ENCODE data around the gene CPLX4. TPM values are rescaled to one million over a fixed set of nuclear protein-coding genes. Genes with fewer than 3 reads are reported as not detected.
A peak's percentile ranks its signal among the peaks of the same experiment; 100 is the strongest.

Gene CPLX4
- total RNA-seq, 5 donors from 2014 or later (not counting 1 experiment from before 2014, with no cell fraction given): not detected

GRCh38 chr18:59275406-59275949 lies 43.0 kb downstream of the CPLX4 start:
- Histone ChIP-seq H3K4me3 (ENCODE audit: control insufficient read depth in 1 of 2, extremely low read depth in 1 of 2, low read length in 1 of 2) (no peak overlapping the region), H3K27ac (ENCODE audit: low read length) (no peak overlapping the region), H3K4me1 (ENCODE audit: control insufficient read depth in 1 of 2, extremely low read depth in 1 of 2, insufficient read depth in 2 of 2, low read length in 2 of 2) (peaks cover 0 to 17% of the 10 kb centered on the region in 2 experiments), H3K27me3 (replicated peaks in 1 of 2; ENCODE audit: control insufficient read depth in 2 of 2, extremely low read depth in 1 of 2, insufficient read depth in 2 of 2, low read length in 1 of 2) (peaks cover 28 to 63% of the 10 kb centered on the region in 2 experiments), H3K9me3 (no peaks in the 10 kb centered on the region), H3K36me3 (ENCODE audit: control insufficient read depth in 2 of 2, extremely low read depth in 1 of 2, insufficient read depth in 1 of 2, low read length in 1 of 2) (no peaks in the 10 kb centered on the region)
- ATAC-seq (replicated peaks in 1 of 4) (no peak), DNase-seq (no peak)
- H3K36me3 Mint-ChIP-seq: no peaks in the 10 kb centered on the region
- peaks cover 67 to 73% of the 10 kb centered on the region in 2 donors for H3K27me3 Mint-ChIP-seq
- no peak overlapping the region for H3K4me3 Mint-ChIP-seq
- no peaks in the 10 kb centered on the region for H3K9me3 Mint-ChIP-seq
- H3K4me1 Mint-ChIP-seq: peaks cover 7 to 14% (median 12%) of the 10 kb centered on the region in 3 donors
- CTCF ChIA-PET: interaction anchor here in 1 of 2 donors (1.3 kb wide), 1 partner anchor 127 kb away, joined by 3 read pairs; no protein-coding TSS in a partner anchor
- WGBS (ENCODE audit: insufficient coverage): no CpG with 5 or more reads among the region's 6 CpGs
- POLR2A ChIA-PET: no interaction called here
- H3K27ac Mint-ChIP-seq: no peak overlapping the region

- no peak overlapping the region for H3K4me3 ChIP-seq (ENCODE audit: control insufficient read depth in 1 of 2, extremely low read depth in 1 of 2, low read length in 1 of 2)
- POLR2A ChIA-PET: no interaction called here
- H3K27ac ChIP-seq (ENCODE audit: low read length): no peak overlapping the region
- H3K27me3 ChIP-seq (replicated peaks in 1 of 2; ENCODE audit: control insufficient read depth in 2 of 2, extremely low read depth in 1 of 2, insufficient read depth in 2 of 2, low read length in 1 of 2): peaks cover 36 to 58% of the 10 kb centered on the region in 2 experiments
- ATAC-seq (replicated peaks in 1 of 4) (no peak), DNase-seq (no peak)
- peaks cover 0 to 18% of the 10 kb centered on the region in 2 experiments for H3K4me1 ChIP-seq (ENCODE audit: control insufficient read depth in 1 of 2, extremely low read depth in 1 of 2, insufficient read depth in 2 of 2, low read length in 2 of 2)
- no peak overlapping the region for H3K27ac Mint-ChIP-seq
- 19% methylated on average over 10 of the region's 18 CpGs for WGBS (ENCODE audit: insufficient coverage)
- no peaks in the 10 kb centered on the region for H3K9me3 Mint-ChIP-seq
- peaks cover 69 to 75% of the 10 kb centered on the region in 2 donors for H3K27me3 Mint-ChIP-seq
- CTCF ChIA-PET: interaction anchor here in 1 of 2 donors (1.3 kb wide), 1 partner anchor 128 kb away, joined by 3 read pairs; no protein-coding TSS in a partner anchor
- H3K4me1 Mint-ChIP-seq: peaks cover 12 to 19% (median 16%) of the 10 kb centered on the region in 3 donors
- H3K4me3 Mint-ChIP-seq: peak overlapping the region in 1 of 3 donors; percentile 73
- H3K9me3 ChIP-seq: no peaks in the 10 kb centered on the region
- H3K36me3 ChIP-seq (ENCODE audit: control insufficient read depth in 2 of 2, extremely low read depth in 1 of 2, insufficient read depth in 1 of 2, low read length in 1 of 2): no peaks in the 10 kb centered on the region
- H3K36me3 Mint-ChIP-seq: no peaks in the 10 kb centered on the region
Observed at GRCh38 chr18:59274533-59274928, 43.9 kb downstream of the CPLX4 start.

GRCh38 chr18:59273759-59274532 lies 44.5 kb downstream of the CPLX4 start:
- peaks cover 33 to 61% of the 10 kb centered on the region in 2 experiments for H3K27me3 ChIP-seq (replicated peaks in 1 of 2; ENCODE audit: control insufficient read depth in 2 of 2, extremely low read depth in 1 of 2, insufficient read depth in 2 of 2, low read length in 1 of 2)
- no peaks in the 10 kb centered on the region for H3K36me3 Mint-ChIP-seq
- peaks cover 0 to 21% of the 10 kb centered on the region in 2 experiments for H3K4me1 ChIP-seq (ENCODE audit: control insufficient read depth in 1 of 2, extremely low read depth in 1 of 2, insufficient read depth in 2 of 2, low read length in 2 of 2)
- H3K9me3 ChIP-seq: no peaks in the 10 kb centered on the region
- WGBS (ENCODE audit: insufficient coverage): 11% methylated on average over 37 of the region's 48 CpGs
- DNase-seq (no peak), ATAC-seq (replicated peaks in 1 of 4) (no peak)
- no peak overlapping the region for H3K27ac Mint-ChIP-seq
- peak overlapping the region in 1 of 2 donors; percentile 20 for H3K4me3 ChIP-seq (ENCODE audit: control insufficient read depth in 1 of 2, extremely low read depth in 1 of 2, low read length in 1 of 2)
- POLR2A ChIA-PET: no interaction called here
- H3K27me3 Mint-ChIP-seq: peaks cover 70 to 78% of the 10 kb centered on the region in 2 donors
- no peak overlapping the region for H3K27ac ChIP-seq (ENCODE audit: low read length)
- CTCF ChIA-PET: no interaction called here
- no peaks in the 10 kb centered on the region for H3K9me3 Mint-ChIP-seq
- peaks cover 15 to 22% (median 18%) of the 10 kb centered on the region in 3 donors for H3K4me1 Mint-ChIP-seq
- H3K36me3 ChIP-seq (ENCODE audit: control insufficient read depth in 2 of 2, extremely low read depth in 1 of 2, insufficient read depth in 1 of 2, low read length in 1 of 2): no peaks in the 10 kb centered on the region
- peak overlapping the region; percentile 9 to 73 (median 39) for H3K4me3 Mint-ChIP-seq

GRCh38 chr18:59272891-59273758 lies 45.3 kb downstream of the CPLX4 start, which contains the start of gene RAX:
TSS of gene RAX (minus strand) at chr18:59273454. CDS start at chr18:59273206, 248 bp downstream.
- H3K4me3 Mint-ChIP-seq: peak within 1 kb of the TSS; percentile 9 to 73 (median 39)
- H3K4me3 ChIP-seq (ENCODE audit: control insufficient read depth in 1 of 2, extremely low read depth in 1 of 2, low read length in 1 of 2): peak within 1 kb of the TSS in 1 of 2 donors; percentile 20
- H3K9me3 ChIP-seq: no peaks in the 10 kb centered on the region
- H3K27ac ChIP-seq (ENCODE audit: low read length): no peak within 1 kb of the TSS
- no peak within 1 kb of the TSS for H3K27ac Mint-ChIP-seq
- no peaks in the 10 kb centered on the region for H3K9me3 Mint-ChIP-seq
- H3K27me3 Mint-ChIP-seq: peaks cover 70 to 81% of the 10 kb centered on the region in 2 donors
- peaks cover 36 to 67% of the 10 kb centered on the region in 2 experiments for H3K27me3 ChIP-seq (replicated peaks in 1 of 2; ENCODE audit: control insufficient read depth in 2 of 2, extremely low read depth in 1 of 2, insufficient read depth in 2 of 2, low read length in 1 of 2)
- no peaks in the 10 kb centered on the region for H3K36me3 Mint-ChIP-seq
- peaks cover 17 to 30% (median 23%) of the 10 kb centered on the region in 3 donors for H3K4me1 Mint-ChIP-seq
- DNase-seq: peak in 1 of 35 experiments; percentile 7
- ChIA-PET POLR2A (no interaction called here), CTCF (no interaction called here)
- ATAC-seq (replicated peaks in 1 of 4): no peak
- WGBS (ENCODE audit: insufficient coverage): 9% methylated on average over 85 of the region's 88 CpGs
- H3K4me1 ChIP-seq (ENCODE audit: control insufficient read depth in 1 of 2, extremely low read depth in 1 of 2, insufficient read depth in 2 of 2, low read length in 2 of 2): peaks cover 0 to 29% of the 10 kb centered on the region in 2 experiments
- no peaks in the 10 kb centered on the region for H3K36me3 ChIP-seq (ENCODE audit: control insufficient read depth in 2 of 2, extremely low read depth in 1 of 2, insufficient read depth in 1 of 2, low read length in 1 of 2)

- 3% methylated on average over 52 of the region's 52 CpGs for WGBS (ENCODE audit: insufficient coverage)
- H3K27me3 ChIP-seq (replicated peaks in 1 of 2; ENCODE audit: control insufficient read depth in 2 of 2, extremely low read depth in 1 of 2, insufficient read depth in 2 of 2, low read length in 1 of 2): peaks cover 40 to 75% of the 10 kb centered on the region in 2 experiments
- H3K4me3 Mint-ChIP-seq: peak overlapping the region in 2 of 3 donors; percentile 21 to 30
Observed at GRCh38 chr18:59272221-59272888, 46.1 kb downstream of the CPLX4 start.

More at GRCh38 chr18:59272221-59272888, 46.1 kb downstream of the CPLX4 start:
- H3K4me3 ChIP-seq (ENCODE audit: control insufficient read depth in 1 of 2, extremely low read depth in 1 of 2, low read length in 1 of 2): peak overlapping the region in 1 of 2 donors; percentile 15
- peaks cover 67 to 83% of the 10 kb centered on the region in 2 donors for H3K27me3 Mint-ChIP-seq
- H3K4me1 Mint-ChIP-seq: peaks cover 21 to 35% (median 27%) of the 10 kb centered on the region in 3 donors
- ChIA-PET POLR2A (no interaction called here), CTCF (no interaction called here)
- H3K36me3 Mint-ChIP-seq: no peaks in the 10 kb centered on the region
- H3K36me3 ChIP-seq (ENCODE audit: control insufficient read depth in 2 of 2, extremely low read depth in 1 of 2, insufficient read depth in 1 of 2, low read length in 1 of 2): no peaks in the 10 kb centered on the region
- no peak overlapping the region for H3K27ac Mint-ChIP-seq
- ATAC-seq (replicated peaks in 1 of 4) (no peak), DNase-seq (no peak)
- H3K9me3 Mint-ChIP-seq: no peaks in the 10 kb centered on the region
- H3K4me1 ChIP-seq (ENCODE audit: control insufficient read depth in 1 of 2, extremely low read depth in 1 of 2, insufficient read depth in 2 of 2, low read length in 2 of 2): peaks cover 0 to 30% of the 10 kb centered on the region in 2 experiments
- no peaks in the 10 kb centered on the region for H3K9me3 ChIP-seq
- H3K27ac ChIP-seq (ENCODE audit: low read length): no peak overlapping the region
